Right lung (tissue), 5 donors: Measurements from ENCODE around the gene GNAI2. TPM values are rescaled to one million over a fixed set of nuclear protein-coding genes. Genes with fewer than 3 reads are reported as not detected.
A peak's percentile ranks its signal among the peaks of the same experiment; 100 is the strongest.

Source experiments
- DNase-seq, 2 donors: peaks; one replicate each; pipeline ENCODE4 v3.0.0-alpha.2; 2013
- polyA plus RNA-seq, 5 donors: library from polyadenylated mRNA; unstranded; fragments of 120-200 nt; gene quantifications; one replicate each; pipeline versions ENCODE4 v1.2.1 to v1.2.3, GENCODE V29; 2013; ENCODE audit warnings: inconsistent platforms in 1 of 5, low replicate concordance in 1 of 5; ENCODE audit not compliant: insufficient read length in 5 of 5, insufficient read depth in 1 of 5

The GNAI2 gene
- polyA plus RNA-seq, 5 donors = 234 to 282 (median 257) TPM

DNA sequence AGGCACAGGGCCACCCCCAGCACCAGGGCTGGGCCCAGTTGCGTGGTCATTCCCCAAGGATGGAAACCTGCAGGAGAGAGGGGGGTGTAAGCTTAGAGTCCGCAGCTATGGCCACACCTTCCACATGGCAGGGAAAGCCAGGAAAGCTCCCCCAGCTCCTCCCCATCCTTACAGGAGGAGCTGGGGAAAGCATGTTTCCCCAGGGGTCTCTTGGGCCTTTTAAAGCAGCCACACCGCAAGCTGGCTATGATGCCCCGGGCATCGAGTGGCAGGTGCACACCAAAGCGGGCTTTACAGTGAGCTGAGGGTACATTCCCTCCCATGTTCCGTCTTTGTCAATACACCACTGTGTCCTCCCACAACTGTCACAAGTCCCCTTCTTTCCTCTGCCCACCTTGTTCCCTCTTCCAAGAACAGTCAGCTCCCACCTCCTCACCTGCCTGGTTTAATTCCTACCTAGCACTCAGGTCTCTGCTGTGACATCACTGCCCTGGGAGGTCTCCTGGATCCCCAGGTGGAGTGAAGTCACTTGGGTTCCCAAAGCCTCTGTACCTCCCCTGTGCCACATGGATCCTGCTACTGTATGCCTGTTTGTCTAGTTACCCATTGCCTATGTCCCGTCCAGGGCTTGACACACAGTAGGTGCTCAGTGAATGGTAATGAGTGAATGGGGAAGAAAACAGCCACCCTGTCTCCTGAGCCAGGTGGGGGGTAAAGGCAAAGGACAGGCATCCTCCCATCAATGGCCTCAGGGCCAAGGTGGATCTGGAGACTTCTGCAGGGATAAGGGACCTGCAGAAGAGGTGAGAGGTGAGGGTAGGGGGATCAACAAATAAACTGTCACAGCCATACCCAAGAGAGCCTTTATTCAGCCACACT, 59.8 kb downstream of the GNAI2 start:
- no peak for DNase-seq

DNA sequence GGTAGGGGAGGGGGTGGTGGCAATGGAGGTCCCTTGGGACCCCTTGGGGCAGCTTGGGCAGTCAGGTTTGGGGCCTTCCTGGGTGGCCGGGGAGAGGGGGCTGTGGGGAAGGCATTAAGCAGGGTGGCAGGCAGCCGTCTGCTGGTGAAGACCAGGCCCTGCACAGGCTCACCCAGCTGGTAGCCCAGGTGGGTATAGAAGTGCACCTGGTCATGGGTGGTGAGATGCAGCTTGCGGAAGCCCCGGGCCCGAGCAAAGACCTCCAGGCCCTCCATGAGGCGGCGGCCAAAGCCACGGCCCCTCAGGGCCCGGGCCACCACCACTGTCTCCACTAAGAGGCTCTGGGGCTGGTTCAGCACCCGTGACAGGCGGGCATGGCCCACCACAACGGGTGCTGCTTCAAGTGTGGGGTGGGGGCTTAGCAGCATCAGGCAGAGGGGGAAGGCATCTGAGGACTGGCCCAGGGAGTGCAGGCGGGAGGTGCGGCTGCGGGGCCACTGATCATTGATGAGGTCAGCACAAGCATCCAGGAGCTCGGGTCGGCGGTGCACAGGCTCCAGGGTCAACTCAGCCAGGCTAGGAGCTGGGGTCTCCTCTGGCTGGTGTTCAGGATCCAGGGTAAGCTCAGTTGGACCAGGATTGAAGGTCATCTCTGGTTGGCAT, 60.8 kb downstream of the GNAI2 start:
- no peak for DNase-seq

DNA sequence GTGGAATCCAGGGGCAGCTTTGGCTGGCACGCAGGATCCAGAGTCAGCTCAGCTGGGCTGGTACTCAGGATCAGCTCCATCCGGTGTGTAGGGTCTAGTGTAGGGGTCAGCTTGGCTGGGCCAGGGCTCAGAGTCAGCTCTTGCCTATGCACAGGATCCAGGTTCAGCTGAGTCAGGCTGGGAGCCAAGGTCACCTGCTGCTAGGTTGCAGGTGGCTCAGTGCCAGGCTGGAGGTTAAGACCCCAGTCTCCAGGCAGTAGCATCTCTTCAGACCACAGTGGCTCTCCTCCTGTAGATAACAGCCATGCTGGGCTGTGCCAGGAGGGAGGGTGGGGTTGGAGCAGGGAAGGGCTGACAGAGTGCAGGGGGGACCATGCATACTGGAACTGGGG, 61.4 kb downstream of the GNAI2 start:
- DNase-seq = no peak

DNA sequence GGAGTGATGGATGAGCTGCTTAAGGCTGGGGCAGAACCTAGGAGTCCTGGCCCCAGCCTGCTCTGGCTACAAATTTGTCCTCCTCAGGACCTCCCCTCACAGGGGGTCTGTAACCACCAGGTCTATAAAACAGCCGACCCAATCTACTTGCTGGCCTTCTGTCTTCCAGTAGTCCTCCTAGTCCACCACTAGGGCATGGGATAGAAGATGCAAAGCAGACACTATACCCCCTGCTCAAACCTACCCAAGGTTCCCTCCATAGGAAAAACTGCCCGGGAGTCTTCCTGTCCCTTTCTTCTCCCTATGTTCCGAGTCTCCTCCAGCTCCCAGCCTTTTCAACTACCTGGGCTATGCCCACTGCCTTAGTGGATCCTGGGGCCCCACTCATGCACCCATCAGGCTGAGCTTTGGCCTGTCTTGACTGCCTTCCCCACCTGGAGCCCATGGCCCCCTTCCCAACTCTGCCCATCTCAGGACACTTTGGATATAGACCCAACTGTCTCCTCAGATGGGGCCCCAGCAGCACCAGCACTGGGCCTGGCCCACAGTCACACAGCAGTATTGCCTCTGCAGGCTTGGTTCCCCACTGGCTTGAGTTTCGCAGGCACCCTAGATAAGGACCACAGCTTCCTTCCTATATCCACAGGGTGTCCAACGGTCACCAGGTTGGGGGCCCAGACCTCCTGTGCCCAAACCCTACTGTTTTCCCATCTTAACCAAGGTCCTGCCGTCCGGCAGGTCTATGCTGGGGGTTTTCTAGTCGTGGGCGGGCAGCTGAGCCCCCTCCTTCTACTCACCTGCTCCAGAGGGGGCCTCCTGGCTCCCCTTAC, 62.1 kb downstream of the GNAI2 start:
- no peak for DNase-seq

DNA sequence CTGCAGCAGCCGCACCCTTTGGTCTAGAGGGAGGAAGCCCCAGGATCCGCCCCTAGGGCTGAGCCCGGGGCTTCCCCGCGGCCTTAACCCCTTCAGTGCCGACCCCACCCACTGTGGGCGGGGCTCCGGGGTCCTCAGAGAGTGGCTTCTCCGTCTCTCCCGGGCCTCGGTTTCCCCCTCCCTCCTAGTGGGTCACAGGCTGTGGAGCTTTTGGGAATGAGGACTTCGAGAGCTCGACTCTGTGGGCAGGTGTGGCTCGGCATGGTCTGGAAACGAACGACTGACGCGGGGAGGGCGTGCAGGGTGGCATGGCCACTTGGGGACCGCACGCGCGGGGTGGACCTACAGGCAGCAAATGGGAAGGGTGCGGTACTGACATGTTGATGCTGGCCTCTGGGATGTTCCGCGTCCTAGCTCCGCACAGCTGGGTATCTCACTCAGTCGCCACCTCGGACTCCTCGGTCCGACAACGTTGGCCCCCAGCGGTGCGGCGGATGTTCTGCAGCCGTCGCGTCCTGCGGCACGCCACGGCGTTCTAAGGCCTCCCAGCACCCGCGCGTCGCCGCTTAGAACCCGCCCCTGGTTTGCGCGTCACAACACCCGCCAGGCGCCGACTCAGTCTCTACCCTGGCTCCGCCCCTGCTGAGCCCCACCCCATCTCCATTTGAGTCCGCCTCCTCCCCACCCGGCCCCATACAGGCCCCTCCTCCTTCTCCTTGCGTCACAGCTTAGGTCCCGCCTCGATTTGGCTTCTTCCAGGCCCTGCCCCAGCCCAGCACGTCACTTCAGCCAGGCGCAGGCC, 63.0 kb downstream of the GNAI2 start, which contains the start of the genes HYAL3 and NAA80:
Gene HYAL3, minus strand, starts transcription at position 570 of the 802 bp plus-strand sequence. CDS start 3,803 bp downstream, outside the sequence.
Gene NAA80, minus strand, starts transcription at position 570 of the 802 bp plus-strand sequence. CDS start 1,942 bp downstream, outside the sequence.
- peak; percentile 100 for DNase-seq

DNA sequence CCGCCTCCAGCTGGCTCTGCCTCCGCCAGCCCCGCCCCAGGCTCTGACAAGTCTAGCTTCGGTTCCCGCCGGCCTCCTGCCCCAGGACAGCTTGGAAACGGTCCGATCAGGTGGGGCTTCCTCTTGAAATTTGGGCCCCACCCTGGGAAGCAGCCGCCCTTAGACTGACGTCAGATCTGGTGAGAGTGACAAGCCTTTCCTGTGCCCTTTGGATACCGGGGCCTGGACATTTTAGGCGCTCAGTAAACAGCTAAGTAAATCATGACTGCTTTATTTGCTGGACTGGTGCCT, 63.6 kb downstream of the GNAI2 start:
- no peak for DNase-seq

DNA sequence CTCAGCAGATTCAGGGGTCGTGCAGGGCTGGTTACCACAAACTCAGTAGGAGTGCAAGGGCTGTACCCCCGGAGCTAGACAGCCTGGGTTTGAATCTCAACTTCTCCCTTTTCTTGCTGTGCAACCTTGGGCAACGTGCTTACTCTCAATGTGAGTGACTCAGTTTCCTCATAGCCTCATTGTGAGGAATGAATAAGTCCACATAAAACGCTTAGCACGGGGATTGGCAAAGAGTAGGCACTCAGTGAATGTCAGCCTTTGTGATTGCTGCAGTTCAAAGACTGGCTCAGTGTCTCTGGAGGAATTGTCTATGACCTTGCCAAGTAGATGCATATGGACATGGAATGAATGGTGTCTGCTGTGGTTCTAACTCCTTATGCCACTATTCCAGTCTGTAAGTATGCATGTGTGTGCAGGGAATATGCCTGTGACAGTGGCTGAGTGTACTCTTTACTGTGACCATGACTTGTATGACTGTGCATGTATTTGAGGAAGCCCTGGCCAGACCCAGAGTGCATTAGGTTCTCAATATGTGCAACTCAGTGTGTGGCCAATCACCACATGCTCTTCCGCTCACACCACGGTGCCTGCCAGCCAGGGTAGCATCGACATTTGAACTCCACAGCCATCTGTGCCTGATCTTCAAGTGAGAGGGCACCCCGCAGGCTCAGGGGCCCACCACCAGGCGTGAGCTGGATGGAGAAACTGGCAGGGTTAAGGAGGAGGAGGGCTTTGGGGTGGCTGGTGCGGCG, 64.1 kb downstream of the GNAI2 start:
- no peak for DNase-seq

DNA sequence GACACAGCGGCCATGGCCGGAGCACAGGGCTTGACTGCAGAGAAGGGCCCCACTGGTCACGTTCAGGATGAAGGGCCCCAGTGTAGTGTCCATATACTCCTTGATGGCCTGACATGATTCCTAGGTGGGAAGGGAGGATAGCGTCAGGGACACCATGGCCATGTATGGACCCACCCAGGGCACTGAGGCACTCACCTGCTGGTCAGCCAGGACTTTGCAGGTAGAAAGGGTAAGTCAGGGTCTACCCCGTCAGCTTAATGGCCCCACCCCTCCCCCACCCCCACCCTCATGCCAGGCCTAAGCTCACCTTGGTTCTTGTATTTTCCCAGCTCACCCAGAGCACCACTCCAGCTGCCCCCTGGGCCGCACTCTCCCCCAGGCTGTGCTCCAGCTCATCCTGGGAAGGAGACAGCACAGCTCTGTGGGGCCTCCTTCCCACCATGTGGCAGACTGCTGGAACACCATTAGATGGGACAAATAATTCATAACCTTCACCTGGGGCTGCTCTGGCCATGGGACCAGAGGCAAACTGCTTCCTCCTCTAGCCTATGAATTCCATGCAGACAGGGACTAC, 64.8 kb downstream of the GNAI2 start:
- DNase-seq = no peak

DNA sequence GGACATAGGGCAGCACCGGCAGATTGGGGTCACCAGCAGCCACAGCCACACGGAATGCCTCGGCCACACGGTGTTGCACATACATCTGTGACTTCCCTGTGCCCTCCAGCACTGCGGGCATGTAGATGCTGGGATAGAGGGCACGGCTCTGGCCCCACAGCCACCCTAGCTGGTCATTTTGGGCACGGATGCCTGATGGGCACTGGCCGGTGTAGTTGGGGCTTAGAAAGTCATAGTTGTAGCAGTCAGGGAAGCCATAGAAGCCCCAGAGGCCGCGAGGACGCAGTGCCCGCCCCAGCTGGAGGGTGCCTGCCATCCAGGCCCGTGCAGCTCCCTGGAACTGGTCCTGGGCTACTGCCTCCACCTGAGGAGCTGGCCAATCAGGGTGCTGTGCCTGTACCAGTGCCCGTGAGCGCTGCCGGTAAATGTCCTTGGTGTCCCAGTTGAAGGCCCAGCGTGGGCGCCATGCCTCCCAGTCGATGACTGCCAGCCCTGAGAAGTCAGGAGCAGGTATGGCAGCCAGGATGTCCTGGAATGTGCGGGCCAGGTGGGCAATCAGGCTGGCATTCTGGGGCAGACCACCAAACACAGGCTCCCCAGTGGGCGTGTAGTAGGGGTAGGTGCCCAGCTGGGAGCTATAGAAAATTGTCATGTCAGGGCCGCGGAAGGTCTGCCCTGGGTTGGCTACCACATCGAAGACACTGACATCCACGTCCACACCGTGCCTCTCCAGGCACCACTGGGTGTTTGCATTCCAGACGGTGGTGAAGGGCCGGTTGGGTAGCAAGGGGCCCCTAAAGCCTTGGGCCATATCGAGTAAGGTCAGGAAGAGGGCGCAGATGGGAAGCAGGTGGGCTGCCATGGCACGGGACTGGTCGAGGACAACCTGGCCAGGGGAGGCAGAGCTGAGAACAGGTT, 66.3 kb downstream of the GNAI2 start:
- no peak for DNase-seq

DNA sequence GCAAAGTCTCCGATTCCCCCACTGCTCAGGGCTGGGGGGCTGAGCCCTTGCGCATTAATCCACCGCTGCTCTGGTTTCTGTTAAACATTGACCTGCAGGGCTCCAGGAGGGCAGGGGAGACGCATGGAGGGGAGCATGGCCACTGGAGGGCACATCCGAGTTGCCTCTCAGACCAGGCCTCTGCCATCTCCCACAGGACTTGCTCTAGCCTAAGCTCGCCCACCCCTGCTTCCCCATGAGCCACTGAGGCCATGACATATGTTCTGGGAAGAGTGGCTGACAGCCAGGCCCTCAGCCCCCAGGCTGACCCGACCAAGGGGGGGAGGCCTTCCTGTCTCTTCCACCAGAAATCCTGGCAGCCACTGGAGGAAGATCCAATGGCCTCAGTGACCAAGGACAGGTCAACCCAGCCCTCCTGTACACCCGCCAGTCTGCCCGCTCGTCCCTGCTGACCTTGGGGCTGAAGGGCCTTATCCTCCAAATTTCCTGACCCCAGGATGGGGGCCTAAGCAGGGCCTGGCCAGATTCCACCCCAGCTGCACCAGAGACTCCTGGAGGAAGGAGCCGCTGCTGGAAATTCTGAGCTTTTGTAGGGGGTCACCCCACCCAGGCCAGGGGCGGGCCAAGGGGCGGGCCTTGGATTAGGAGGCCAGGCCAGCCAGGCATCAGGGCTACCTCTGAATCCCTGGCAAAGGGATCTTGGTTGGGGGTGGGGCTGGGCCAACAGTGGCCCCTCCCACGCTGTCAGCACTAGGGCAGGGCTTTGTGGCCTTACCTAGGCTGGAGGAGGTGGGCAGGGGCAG, 67.2 kb downstream of the GNAI2 start, which contains the start of gene HYAL1:
Gene HYAL1, minus strand, starts transcription at position 562 of the 803 bp plus-strand sequence. CDS start 618 bp downstream, outside the sequence.
- DNase-seq = no peak

DNA sequence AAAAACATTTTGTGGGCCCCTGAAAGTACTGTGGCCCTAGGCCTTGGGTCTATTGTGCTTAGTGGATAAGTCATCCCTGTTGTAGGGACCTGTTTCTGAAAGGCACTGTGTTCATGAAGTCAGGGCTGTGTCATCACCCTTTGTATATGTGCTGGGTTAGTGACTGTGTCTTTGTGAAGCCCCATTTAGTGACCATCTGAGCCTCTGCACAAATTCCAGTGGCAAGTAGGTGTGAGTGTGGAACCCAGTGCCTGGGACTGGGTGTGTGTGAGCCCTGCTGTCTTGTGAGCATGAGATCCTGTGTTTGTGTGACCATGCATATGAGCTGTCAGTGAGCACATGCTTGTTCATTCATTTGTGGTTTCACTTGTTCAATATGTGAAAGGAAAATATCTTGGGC, 68.6 kb downstream of the GNAI2 start:
- DNase-seq = no peak

Other genes starting within 250 kb of the GNAI2 start
- gene RBM5, start 147.3 kb upstream of the GNAI2 start, polyA plus RNA-seq = 100 to 1,000 TPM; 347 to 542 (median 418) TPM
- gene SEMA3F, start 80.9 kb upstream of the GNAI2 start, polyA plus RNA-seq = 10 to 100 TPM; 33.1 to 57.1 (median 44.4) TPM
- gene GNAT1, start 44.6 kb upstream of the GNAI2 start, polyA plus RNA-seq = not detected
- 10 to 100 TPM in 1 of 5 donors, 1 to 10 TPM in 4; 5.3 to 10.0 (median 7.9) TPM for gene SLC38A3, start 30.9 kb upstream of the GNAI2 start, polyA plus RNA-seq
- 10 to 100 TPM; 14.9 to 31.5 (median 29.6) TPM for gene SEMA3B, start 32.9 kb downstream of the GNAI2 start, polyA plus RNA-seq
- gene LSMEM2, start 42.9 kb downstream of the GNAI2 start, polyA plus RNA-seq = 1 to 10 TPM in 1 of 5 donors, under 1 TPM in 4; 0.14 to 1.4 (median 0.36) TPM
- 10 to 100 TPM; 26.6 to 46.5 (median 34.0) TPM for gene IFRD2, start 56.2 kb downstream of the GNAI2 start, polyA plus RNA-seq
- 1 to 10 TPM; 2.9 to 5.8 (median 3.2) TPM for gene HYAL3, start 63.2 kb downstream of the GNAI2 start, polyA plus RNA-seq
- gene NAA80, start 63.2 kb downstream of the GNAI2 start, polyA plus RNA-seq = 10 to 100 TPM in 1 of 5 donors, 1 to 10 TPM in 4; 6.1 to 10.2 (median 7.9) TPM
- gene HYAL1, start 67.4 kb downstream of the GNAI2 start, polyA plus RNA-seq = 1 to 10 TPM; 2.2 to 3.1 (median 2.5) TPM
- gene HYAL2, start 86.5 kb downstream of the GNAI2 start, polyA plus RNA-seq = 100 to 1,000 TPM in 1 of 5 donors, 10 to 100 TPM in 4; 67.8 to 113 (median 77.3) TPM
- gene TUSC2, start 92.0 kb downstream of the GNAI2 start, polyA plus RNA-seq = 10 to 100 TPM; 18.4 to 26.2 (median 18.9) TPM
- gene RASSF1, start 104.6 kb downstream of the GNAI2 start, polyA plus RNA-seq = 10 to 100 TPM; 24.1 to 34.2 (median 27.9) TPM
- 10 to 100 TPM in 4 of 5 donors, 1 to 10 TPM in 1; 4.7 to 32.7 (median 20.9) TPM for gene ZMYND10, start 109.5 kb downstream of the GNAI2 start, polyA plus RNA-seq
- gene NPRL2, start 114.6 kb downstream of the GNAI2 start, polyA plus RNA-seq = 10 to 100 TPM; 27.5 to 36.0 (median 30.8) TPM
- gene CYB561D2, start 114.7 kb downstream of the GNAI2 start, polyA plus RNA-seq = 10 to 100 TPM in 2 of 5 donors, 1 to 10 TPM in 3; 7.8 to 12.1 (median 9.5) TPM
- gene TMEM115, start 123.3 kb downstream of the GNAI2 start, polyA plus RNA-seq = 10 to 100 TPM; 22.2 to 38.0 (median 27.5) TPM